NB4 (cell line): ENCODE measurements around the gene BMPR1B.

Experiments used
- TF ChIP-seq, protein P1 (sequence below): IDR thresholded peaks from 2 replicates; pipeline ENCODE4 v1.6.1; 2011; ENCODE audit warnings: low read depth, low read length
- TF ChIP-seq, protein P2 (sequence below): IDR thresholded peaks from one replicate; pipeline ENCODE4 v1.5.1; 2012; ENCODE audit warnings: low read depth, low read length

DNA sequence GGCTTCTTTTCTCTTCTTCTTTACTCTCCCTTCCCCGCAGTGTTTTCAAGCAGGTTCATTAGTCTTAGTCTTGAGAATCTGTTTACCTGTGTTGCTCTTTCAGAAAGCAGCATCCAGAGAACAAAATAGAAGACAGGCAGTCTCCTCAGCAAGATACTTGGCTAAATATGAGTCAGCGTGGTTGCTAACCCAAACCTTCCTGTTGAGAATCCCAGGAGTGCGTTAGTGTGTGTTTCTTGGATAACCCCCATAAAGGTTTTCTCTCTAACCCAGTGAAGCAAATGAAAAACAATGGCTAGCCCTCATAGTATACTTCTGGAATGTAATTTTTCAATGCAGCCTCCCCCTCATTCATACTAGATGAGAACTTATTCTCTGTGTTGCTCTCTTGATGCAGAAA is 41.1 kb downstream of the BMPR1B start:
- TF ChIP-seq, protein P1, sequence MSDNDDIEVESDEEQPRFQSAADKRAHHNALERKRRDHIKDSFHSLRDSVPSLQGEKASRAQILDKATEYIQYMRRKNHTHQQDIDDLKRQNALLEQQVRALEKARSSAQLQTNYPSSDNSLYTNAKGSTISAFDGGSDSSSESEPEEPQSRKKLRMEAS, result no peak
- TF ChIP-seq, protein P2, sequence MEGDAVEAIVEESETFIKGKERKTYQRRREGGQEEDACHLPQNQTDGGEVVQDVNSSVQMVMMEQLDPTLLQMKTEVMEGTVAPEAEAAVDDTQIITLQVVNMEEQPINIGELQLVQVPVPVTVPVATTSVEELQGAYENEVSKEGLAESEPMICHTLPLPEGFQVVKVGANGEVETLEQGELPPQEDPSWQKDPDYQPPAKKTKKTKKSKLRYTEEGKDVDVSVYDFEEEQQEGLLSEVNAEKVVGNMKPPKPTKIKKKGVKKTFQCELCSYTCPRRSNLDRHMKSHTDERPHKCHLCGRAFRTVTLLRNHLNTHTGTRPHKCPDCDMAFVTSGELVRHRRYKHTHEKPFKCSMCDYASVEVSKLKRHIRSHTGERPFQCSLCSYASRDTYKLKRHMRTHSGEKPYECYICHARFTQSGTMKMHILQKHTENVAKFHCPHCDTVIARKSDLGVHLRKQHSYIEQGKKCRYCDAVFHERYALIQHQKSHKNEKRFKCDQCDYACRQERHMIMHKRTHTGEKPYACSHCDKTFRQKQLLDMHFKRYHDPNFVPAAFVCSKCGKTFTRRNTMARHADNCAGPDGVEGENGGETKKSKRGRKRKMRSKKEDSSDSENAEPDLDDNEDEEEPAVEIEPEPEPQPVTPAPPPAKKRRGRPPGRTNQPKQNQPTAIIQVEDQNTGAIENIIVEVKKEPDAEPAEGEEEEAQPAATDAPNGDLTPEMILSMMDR, result no peak
